HepG2 (cell line): ENCODE measurements around the gene SECTM1. TPM values are rescaled to one million over a fixed set of nuclear protein-coding genes. Genes with fewer than 3 reads are reported as not detected.

Source experiments
- AHR ChIP-seq: IDR thresholded peaks from 2 replicates; pipeline ENCODE4 v1.6.1; 2018; ENCODE audit warnings: missing genetic modification reagents, missing compliant biosample characterization
- JUND ChIP-seq: sonication (generic); formaldehyde crosslinking; IDR thresholded peaks from 2 replicates; pipeline ENCODE4 v1.8.0; 2022; ENCODE audit warnings: mild to moderate bottlenecking, missing genetic modification reagents
- LBX2 ChIP-seq: sonication (generic); formaldehyde crosslinking; IDR thresholded peaks from 2 replicates; pipeline ENCODE4 v1.5.0; 2020; ENCODE audit warnings: missing genetic modification reagents, mild to moderate bottlenecking, borderline replicate concordance
- NR2F6 ChIP-seq, 2 experiments: IDR thresholded peaks; 2 replicates each; pipeline ENCODE4 v1.6.1; 2016; ENCODE audit warnings: antibody characterized with exemption in 1 of 2, mild to moderate bottlenecking in 1 of 2
- PHF5A ChIP-seq: IDR thresholded peaks from one replicate; pipeline ENCODE4 v1.6.1; 2018; ENCODE audit warnings: low read depth, missing genetic modification reagents; ENCODE audit not compliant: unreplicated experiment
- PRDM4 ChIP-seq: sonication (generic); formaldehyde crosslinking; IDR thresholded peaks from 2 replicates; pipeline ENCODE4 v1.9.0; 2021; ENCODE audit warnings: missing genetic modification reagents, borderline replicate concordance
- SNAI1 ChIP-seq: sonication (generic); formaldehyde crosslinking; IDR thresholded peaks from 2 replicates; pipeline ENCODE4 v1.5.0; 2020; ENCODE audit warnings: mild to moderate bottlenecking, missing genetic modification reagents, borderline replicate concordance
- SP2 ChIP-seq: sonication (generic); formaldehyde crosslinking; IDR thresholded peaks from 2 replicates; pipeline ENCODE4 v1.5.1; 2020; ENCODE audit warnings: mild to moderate bottlenecking, missing genetic modification reagents
- SP4 ChIP-seq: sonication (generic); formaldehyde crosslinking; IDR thresholded peaks from 2 replicates; pipeline ENCODE4 v1.8.1; 2023; ENCODE audit warnings: mild to moderate bottlenecking, missing genetic modification reagents
- SRY ChIP-seq: sonication (generic); formaldehyde crosslinking; IDR thresholded peaks from 2 replicates; pipeline ENCODE4 v1.8.0; 2022; ENCODE audit warnings: mild to moderate bottlenecking, missing genetic modification reagents
- TFDP1 ChIP-seq: IDR thresholded peaks from 2 replicates; pipeline ENCODE4 v1.6.1; 2016; ENCODE audit warnings: missing compliant biosample characterization, missing genetic modification reagents, borderline replicate concordance
- U2AF1 ChIP-seq: fragments of 200-400 bp; formaldehyde crosslinking; optimal IDR thresholded peaks from 2 replicates; pipeline ENCODE3; 2017; ENCODE audit warnings: mild to moderate bottlenecking, low read depth, low read length
- ZBTB21 ChIP-seq: sonication (generic); formaldehyde crosslinking; IDR thresholded peaks from 2 replicates; pipeline ENCODE4 v1.4.0; 2020; ENCODE audit warnings: missing genetic modification reagents
- ZFP41 ChIP-seq: sonication (generic); formaldehyde crosslinking; IDR thresholded peaks from 2 replicates; pipeline ENCODE4 v1.4.0; 2020; ENCODE audit warnings: mild to moderate bottlenecking, missing genetic modification reagents, borderline replicate concordance
- ZFX ChIP-seq: sonication (generic); formaldehyde crosslinking; IDR thresholded peaks from 2 replicates; pipeline ENCODE4 v1.4.0; 2020; ENCODE audit warnings: mild to moderate bottlenecking, low read depth, missing genetic modification reagents, moderate library complexity
- ZNF30 ChIP-seq: sonication (generic); formaldehyde crosslinking; IDR thresholded peaks from 2 replicates; pipeline ENCODE4 v1.5.0; 2020; ENCODE audit warnings: mild to moderate bottlenecking, missing genetic modification reagents
- ZNF337 ChIP-seq: sonication (generic); formaldehyde crosslinking; IDR thresholded peaks from 2 replicates; pipeline ENCODE4 v1.5.1; 2020; ENCODE audit warnings: missing genetic modification reagents, low read depth, mild to moderate bottlenecking, borderline replicate concordance
- ZNF572 ChIP-seq: sonication (generic); formaldehyde crosslinking; IDR thresholded peaks from 2 replicates; pipeline ENCODE4 v1.5.1; 2020; ENCODE audit warnings: mild to moderate bottlenecking, missing genetic modification reagents
- ZNF607 ChIP-seq: sonication (generic); formaldehyde crosslinking; IDR thresholded peaks from 2 replicates; pipeline ENCODE4 v1.5.1; 2020; ENCODE audit warnings: missing genetic modification reagents, mild to moderate bottlenecking, borderline replicate concordance
- ZNF687 ChIP-seq: sonication (generic); formaldehyde crosslinking; IDR thresholded peaks from 2 replicates; pipeline ENCODE4 v1.5.1; 2020; ENCODE audit warnings: mild to moderate bottlenecking, missing genetic modification reagents, moderate library complexity
- polyA plus RNA-seq, 8 experiments: library from polyadenylated mRNA; depleted of rRNA in 3 of 8; stranded (reverse) in 7 of 8; unstranded in 1 of 8; fragments of >200 nt; fragmentation: Illumina TruSeq in 4 of 8; extraction: Trizol in 4 of 8; gene quantifications; 2 replicates each; pipeline versions ENCODE4 v1.2.1 to v1.2.3, GENCODE V29; 2011 to 2016; ENCODE audit warnings: low read depth in 4 of 8, missing spikeins in 1 of 8, mixed read lengths in 1 of 8; ENCODE audit not compliant: insufficient read depth in 1 of 8
- total RNA-seq, 5 experiments: library from RNA; depleted of rRNA; stranded (reverse); fragments of >200 nt; fragmentation: Illumina TruSeq; extraction: Trizol; gene quantifications; 2 replicates each; pipeline ENCODE4 v1.2.3, GENCODE V29; 2016; ENCODE audit warnings: low read depth in 1 of 5

SECTM1 gene
- total and polyA plus RNA-seq, 2 of the 13 experiments (the other 11 are each of a cell fraction or from before 2014, with no cell fraction given), result 3.5 to 5.3 TPM

GRCh38 chr17:82298538-82299421 lies 34.8 kb downstream of the SECTM1 start (continued):
- TF ChIP-seq ZFX (CRISPR knock-in tag) (0 out of 2 replicates have a peak, but pooled peaks have one; percentile 50), ZBTB21 (no peak), TFDP1 (CRISPR knock-in tag) (no peak), SP2 (CRISPR knock-in tag) (no peak), ZNF607 (CRISPR knock-in tag) (peak; percentile 33; the same call in 1 of the 2 replicates), PRDM4 (CRISPR knock-in tag) (no peak), ZNF337 (CRISPR knock-in tag) (peak; percentile 58; the same call in 1 of the 2 replicates), SP4 (no peak), ZNF687 (peak; percentile 36), ZNF572 (CRISPR knock-in tag) (peak; percentile 58; the same call in 1 of the 2 replicates), LBX2 (no peak), SRY (CRISPR knock-in tag) (no peak), U2AF1 (no peak), JUND (CRISPR knock-in tag) (0 out of 2 replicates have a peak, but pooled peaks have one; percentile 11), ZFP41 (CRISPR knock-in tag) (no peak), SNAI1 (CRISPR knock-in tag) (0 out of 2 replicates have a peak, but pooled peaks have one; percentile 6), ZNF30 (no peak), NR2F6 (IDR thresholded peaks at IDR 0.05) (peak; percentile 36; the same call in 1 of the 2 replicates), NR2F6 (CRISPR knock-in tag; IDR thresholded peaks at IDR 0.05) (0 out of 2 replicates have a peak, but pooled peaks have one; percentile 55), PHF5A (CRISPR knock-in tag) (no peak), AHR (no peak)
